ENCODE results near the gene HYCC2.
"Not testable (repeated sequence)": the region's sequence is repeated elsewhere in the genome, so short reads cannot be mapped to it uniquely, and the experiment has no call there.

HYCC2 gene

GRCh38 chr2:201071479-201072200 lies at the start of gene HYCC2, which contains the start of gene NDUFB3:
Gene HYCC2 (minus strand): TSS chr2:201071671. CDS start chr2:201024009, 47,662 bp downstream.
Gene NDUFB3 (plus strand): TSS chr2:201072001. CDS start chr2:201078883, 6,882 bp downstream.
- peak within 1 kb of the TSS; percentile 37 for H3K27ac ChIP-seq (ENCODE audit: low read depth, low read length)
- no peaks in the 10 kb centered on the region for H3K9me3 ChIP-seq (ENCODE audit: control insufficient read depth in 1 of 2, low read length in 2 of 2)
- H3K4me1 ChIP-seq (ENCODE audit: control insufficient read depth in 1 of 2, insufficient read depth in 2 of 2, low read length in 2 of 2): peaks cover 24 to 33% of the 10 kb centered on the region in 2 donors
- peak within 1 kb of the TSS; percentile 85 to 90 for H3K9ac ChIP-seq (ENCODE audit: low read depth in 1 of 2, low read length in 2 of 2)
- H3K4me3 ChIP-seq (ENCODE audit: low read depth in 1 of 2, low read length in 2 of 2): peak within 1 kb of the TSS; percentile 87 to 91
- H3K27me3 ChIP-seq (ENCODE audit: control insufficient read depth in 1 of 2, insufficient read depth in 2 of 2, low read length in 2 of 2): no peaks in the 10 kb centered on the region
- no peaks in the 10 kb centered on the region for H3K36me3 ChIP-seq (ENCODE audit: control insufficient read depth in 1 of 2, insufficient read depth in 2 of 2, low read length in 2 of 2)

- Histone ChIP-seq H3K9me3 (ENCODE audit: control insufficient read depth in 1 of 2, low read length in 2 of 2) (no peaks in the 10 kb centered on the region), H3K36me3 (ENCODE audit: control insufficient read depth in 1 of 2, insufficient read depth in 2 of 2, low read length in 2 of 2) (peaks cover 6 to 8% of the 10 kb centered on the region in 2 donors), H3K27ac (ENCODE audit: low read depth, low read length) (peak overlapping the region; percentile 99), H3K4me1 (ENCODE audit: control insufficient read depth in 1 of 2, insufficient read depth in 2 of 2, low read length in 2 of 2) (peaks cover 32 to 41% of the 10 kb centered on the region in 2 donors), H3K27me3 (ENCODE audit: control insufficient read depth in 1 of 2, insufficient read depth in 2 of 2, low read length in 2 of 2) (no peaks in the 10 kb centered on the region), H3K9ac (ENCODE audit: low read depth in 1 of 2, low read length in 2 of 2) (peak overlapping the region; percentile 93 to 98), H3K4me3 (ENCODE audit: low read depth in 1 of 2, low read length in 2 of 2) (peak overlapping the region; percentile 82 to 95)
These were observed 47.7 kb upstream of the HYCC2 start for GRCh38 chr2:201118961-201119854.

- H3K36me3 ChIP-seq (ENCODE audit: control insufficient read depth in 1 of 2, insufficient read depth in 2 of 2, low read length in 2 of 2): peaks cover 6 to 8% of the 10 kb centered on the region in 2 donors
- H3K9ac ChIP-seq (ENCODE audit: low read depth in 1 of 2, low read length in 2 of 2): peak overlapping the region; percentile 93 to 98
- H3K4me3 ChIP-seq (ENCODE audit: low read depth in 1 of 2, low read length in 2 of 2): peak overlapping the region; percentile 82 to 95
- H3K27ac ChIP-seq (ENCODE audit: low read depth, low read length): peak overlapping the region; percentile 99
- peaks cover 24 to 33% of the 10 kb centered on the region in 2 donors for H3K4me1 ChIP-seq (ENCODE audit: control insufficient read depth in 1 of 2, insufficient read depth in 2 of 2, low read length in 2 of 2)
- H3K27me3 ChIP-seq (ENCODE audit: control insufficient read depth in 1 of 2, insufficient read depth in 2 of 2, low read length in 2 of 2): no peaks in the 10 kb centered on the region
- H3K9me3 ChIP-seq (ENCODE audit: control insufficient read depth in 1 of 2, low read length in 2 of 2): no peaks in the 10 kb centered on the region
These were observed 46.9 kb upstream of the HYCC2 start for GRCh38 chr2:201118121-201118960.

- peak overlapping the region; percentile 93 to 98 for H3K9ac ChIP-seq (ENCODE audit: low read depth in 1 of 2, low read length in 2 of 2)
- H3K4me1 ChIP-seq (ENCODE audit: control insufficient read depth in 1 of 2, insufficient read depth in 2 of 2, low read length in 2 of 2): peaks cover 17 to 27% of the 10 kb centered on the region in 2 donors
- not testable (repeated sequence) for H3K9me3 ChIP-seq (ENCODE audit: control insufficient read depth in 1 of 2, low read length in 2 of 2); H3K36me3 ChIP-seq (ENCODE audit: control insufficient read depth in 1 of 2, insufficient read depth in 2 of 2, low read length in 2 of 2); H3K27me3 ChIP-seq (ENCODE audit: control insufficient read depth in 1 of 2, insufficient read depth in 2 of 2, low read length in 2 of 2)
- H3K27ac ChIP-seq (ENCODE audit: low read depth, low read length): peak overlapping the region; percentile 99
- peak overlapping the region; percentile 82 to 95 for H3K4me3 ChIP-seq (ENCODE audit: low read depth in 1 of 2, low read length in 2 of 2)
These were observed 46.2 kb upstream of the HYCC2 start for GRCh38 chr2:201117735-201118094.

GRCh38 chr2:201116959-201117734 lies 45.7 kb upstream of the HYCC2 start:
- peak overlapping the region; percentile 82 to 95 for H3K4me3 ChIP-seq (ENCODE audit: low read depth in 1 of 2, low read length in 2 of 2)
- H3K27ac ChIP-seq (ENCODE audit: low read depth, low read length): peak overlapping the region; percentile 99
- H3K4me1 ChIP-seq (ENCODE audit: control insufficient read depth in 1 of 2, insufficient read depth in 2 of 2, low read length in 2 of 2): peaks cover 12 to 21% of the 10 kb centered on the region in 2 donors
- H3K9ac ChIP-seq (ENCODE audit: low read depth in 1 of 2, low read length in 2 of 2): peak overlapping the region; percentile 93 to 98
- H3K27me3 ChIP-seq (ENCODE audit: control insufficient read depth in 1 of 2, insufficient read depth in 2 of 2, low read length in 2 of 2): no peaks in the 10 kb centered on the region
- H3K9me3 ChIP-seq (ENCODE audit: control insufficient read depth in 1 of 2, low read length in 2 of 2): no peaks in the 10 kb centered on the region
- peaks cover under 1 to 4% of the 10 kb centered on the region in 2 donors for H3K36me3 ChIP-seq (ENCODE audit: control insufficient read depth in 1 of 2, insufficient read depth in 2 of 2, low read length in 2 of 2)

- H3K36me3 ChIP-seq (ENCODE audit: control insufficient read depth in 1 of 2, insufficient read depth in 2 of 2, low read length in 2 of 2): no peaks in the 10 kb centered on the region
- H3K9ac ChIP-seq (ENCODE audit: low read depth in 1 of 2, low read length in 2 of 2): peak within 1 kb of the TSS; percentile 93 to 98
- H3K4me1 ChIP-seq (ENCODE audit: control insufficient read depth in 1 of 2, insufficient read depth in 2 of 2, low read length in 2 of 2): peaks cover 7 to 18% of the 10 kb centered on the region in 2 donors
- peak within 1 kb of the TSS; percentile 82 to 95 for H3K4me3 ChIP-seq (ENCODE audit: low read depth in 1 of 2, low read length in 2 of 2)
- no peaks in the 10 kb centered on the region for H3K9me3 ChIP-seq (ENCODE audit: control insufficient read depth in 1 of 2, low read length in 2 of 2)
- H3K27ac ChIP-seq (ENCODE audit: low read depth, low read length): peak within 1 kb of the TSS; percentile 99
- no peaks in the 10 kb centered on the region for H3K27me3 ChIP-seq (ENCODE audit: control insufficient read depth in 1 of 2, insufficient read depth in 2 of 2, low read length in 2 of 2)
These were observed 44.9 kb upstream of the HYCC2 start, which contains the start of gene CFLAR for GRCh38 chr2:201116115-201116958. Gene CFLAR (plus strand): TSS chr2:201116164. CDS start chr2:201129866, 13,702 bp downstream.

- H3K4me1 ChIP-seq (ENCODE audit: control insufficient read depth in 1 of 2, insufficient read depth in 2 of 2, low read length in 2 of 2): peaks cover 4 to 9% of the 10 kb centered on the region in 2 donors
- peak overlapping the region in 1 of 2 donors; percentile 82 for H3K4me3 ChIP-seq (ENCODE audit: low read depth in 1 of 2, low read length in 2 of 2)
- no peak overlapping the region for H3K27ac ChIP-seq (ENCODE audit: low read depth, low read length)
- H3K27me3 ChIP-seq (ENCODE audit: control insufficient read depth in 1 of 2, insufficient read depth in 2 of 2, low read length in 2 of 2): no peaks in the 10 kb centered on the region
- H3K36me3 ChIP-seq (ENCODE audit: control insufficient read depth in 1 of 2, insufficient read depth in 2 of 2, low read length in 2 of 2): no peaks in the 10 kb centered on the region
- no peaks in the 10 kb centered on the region for H3K9me3 ChIP-seq (ENCODE audit: control insufficient read depth in 1 of 2, low read length in 2 of 2)
- peak overlapping the region in 1 of 2 donors; percentile 7 for H3K9ac ChIP-seq (ENCODE audit: low read depth in 1 of 2, low read length in 2 of 2)
These were observed 43.4 kb upstream of the HYCC2 start for GRCh38 chr2:201114846-201115245.

- Histone ChIP-seq H3K4me1 (ENCODE audit: control insufficient read depth in 1 of 2, insufficient read depth in 2 of 2, low read length in 2 of 2) (peaks cover 4 to 8% of the 10 kb centered on the region in 2 donors), H3K27ac (ENCODE audit: low read depth, low read length) (no peak overlapping the region), H3K9ac (ENCODE audit: low read depth in 1 of 2, low read length in 2 of 2) (no peak overlapping the region), H3K36me3 (ENCODE audit: control insufficient read depth in 1 of 2, insufficient read depth in 2 of 2, low read length in 2 of 2) (no peaks in the 10 kb centered on the region), H3K9me3 (ENCODE audit: control insufficient read depth in 1 of 2, low read length in 2 of 2) (no peaks in the 10 kb centered on the region), H3K4me3 (ENCODE audit: low read depth in 1 of 2, low read length in 2 of 2) (no peak overlapping the region), H3K27me3 (ENCODE audit: control insufficient read depth in 1 of 2, insufficient read depth in 2 of 2, low read length in 2 of 2) (no peaks in the 10 kb centered on the region)
These were observed 42.9 kb upstream of the HYCC2 start for GRCh38 chr2:201114350-201114749.
